ENCODE measurements around the gene CELSR2.

- TF ChIP-seq, protein P1, sequence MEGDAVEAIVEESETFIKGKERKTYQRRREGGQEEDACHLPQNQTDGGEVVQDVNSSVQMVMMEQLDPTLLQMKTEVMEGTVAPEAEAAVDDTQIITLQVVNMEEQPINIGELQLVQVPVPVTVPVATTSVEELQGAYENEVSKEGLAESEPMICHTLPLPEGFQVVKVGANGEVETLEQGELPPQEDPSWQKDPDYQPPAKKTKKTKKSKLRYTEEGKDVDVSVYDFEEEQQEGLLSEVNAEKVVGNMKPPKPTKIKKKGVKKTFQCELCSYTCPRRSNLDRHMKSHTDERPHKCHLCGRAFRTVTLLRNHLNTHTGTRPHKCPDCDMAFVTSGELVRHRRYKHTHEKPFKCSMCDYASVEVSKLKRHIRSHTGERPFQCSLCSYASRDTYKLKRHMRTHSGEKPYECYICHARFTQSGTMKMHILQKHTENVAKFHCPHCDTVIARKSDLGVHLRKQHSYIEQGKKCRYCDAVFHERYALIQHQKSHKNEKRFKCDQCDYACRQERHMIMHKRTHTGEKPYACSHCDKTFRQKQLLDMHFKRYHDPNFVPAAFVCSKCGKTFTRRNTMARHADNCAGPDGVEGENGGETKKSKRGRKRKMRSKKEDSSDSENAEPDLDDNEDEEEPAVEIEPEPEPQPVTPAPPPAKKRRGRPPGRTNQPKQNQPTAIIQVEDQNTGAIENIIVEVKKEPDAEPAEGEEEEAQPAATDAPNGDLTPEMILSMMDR (IDR thresholded peaks at IDR 0.05): no peak
- no peak for TF ChIP-seq EZH2 (IDR thresholded peaks at IDR 0.05; ENCODE audit: borderline replicate concordance, insufficient read depth, low read depth, low read length, poor library complexity, severe bottlenecking)
Measured at GRCh38 chr1:109316506-109316905, 67.2 kb downstream of the CELSR2 start.

Measured in B cell (primary cell).